Right hindlimb (tissue), 1 donor: Measurements from ENCODE around the gene PRSS2.
"Not testable (repeated sequence)": the region's sequence is repeated elsewhere in the genome, so short reads cannot be mapped to it uniquely, and the experiment has no call there.

ENCODE experiments used
- DNase-seq: peaks from one replicate; pipeline ENCODE4 v3.0.0-alpha.2; 2018

The PRSS2 gene

DNA sequence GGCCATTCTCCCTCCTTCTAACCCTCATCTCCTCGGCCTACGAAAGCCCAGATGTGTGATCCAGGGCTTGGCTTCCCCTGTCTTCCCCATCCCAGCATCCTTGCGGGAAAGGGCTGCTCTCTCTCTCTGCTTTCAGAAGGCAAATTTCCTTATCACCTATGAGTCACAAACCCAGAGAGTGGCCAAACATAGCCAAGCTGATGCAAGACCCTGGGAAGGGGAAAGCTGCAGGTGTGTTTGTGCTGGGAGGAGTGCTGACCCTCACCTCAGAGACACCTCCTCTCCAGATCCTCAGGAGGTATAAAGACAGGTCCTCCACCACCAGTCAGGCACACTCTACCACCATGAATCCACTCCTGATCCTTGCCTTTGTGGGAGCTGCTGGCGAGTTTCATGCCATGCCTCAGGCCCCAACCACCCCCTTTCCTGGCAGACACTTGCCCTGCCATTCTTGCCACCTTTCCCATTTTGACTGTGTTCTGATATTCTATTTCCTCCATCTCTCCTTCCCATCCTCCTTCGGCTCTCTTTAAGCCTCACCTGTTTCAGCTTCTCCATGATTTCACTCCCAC lies 10.6 kb upstream of the PRSS2 start:
- DNase-seq = no peak

DNA sequence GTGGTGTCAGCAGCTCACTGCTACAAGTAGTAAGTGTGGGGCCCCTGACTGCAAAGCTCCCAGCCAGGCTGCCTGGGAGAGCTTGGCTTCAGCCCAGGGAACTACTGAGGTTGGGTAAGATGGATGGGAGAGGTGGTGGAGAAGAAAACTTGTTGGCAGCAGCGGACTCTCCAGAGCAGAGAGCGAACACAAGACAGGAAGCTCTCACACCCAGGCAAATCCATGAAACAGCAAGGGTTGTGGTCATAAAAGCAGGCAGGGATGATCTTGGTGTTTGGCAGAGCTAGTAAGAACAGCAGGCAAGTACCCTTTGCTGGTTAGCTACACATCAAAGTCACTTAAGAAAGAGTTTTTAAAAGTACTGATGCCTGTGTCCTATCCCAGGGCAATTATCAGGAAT lies 9.2 kb upstream of the PRSS2 start:
- not testable (repeated sequence) for DNase-seq

DNA sequence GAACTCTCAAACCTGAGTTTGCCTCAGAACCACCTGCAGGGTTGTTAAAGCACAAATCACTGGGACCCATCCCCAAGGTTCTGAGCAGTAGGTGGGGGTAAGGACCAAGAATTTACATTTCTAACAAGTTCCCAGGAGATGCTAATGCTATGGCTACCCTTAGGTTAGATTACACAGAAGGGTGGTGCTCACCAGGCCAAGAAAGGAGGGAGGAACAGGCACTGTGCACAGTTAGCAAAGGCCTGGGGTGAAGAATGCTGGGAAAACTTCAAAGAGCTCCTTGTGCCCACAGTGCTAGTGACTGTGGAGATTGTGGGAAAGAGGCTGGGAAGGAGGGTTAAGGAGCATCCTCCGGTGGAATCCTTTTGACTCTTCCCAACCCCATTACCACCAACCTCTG lies 8.7 kb upstream of the PRSS2 start:
- no peak for DNase-seq

DNA sequence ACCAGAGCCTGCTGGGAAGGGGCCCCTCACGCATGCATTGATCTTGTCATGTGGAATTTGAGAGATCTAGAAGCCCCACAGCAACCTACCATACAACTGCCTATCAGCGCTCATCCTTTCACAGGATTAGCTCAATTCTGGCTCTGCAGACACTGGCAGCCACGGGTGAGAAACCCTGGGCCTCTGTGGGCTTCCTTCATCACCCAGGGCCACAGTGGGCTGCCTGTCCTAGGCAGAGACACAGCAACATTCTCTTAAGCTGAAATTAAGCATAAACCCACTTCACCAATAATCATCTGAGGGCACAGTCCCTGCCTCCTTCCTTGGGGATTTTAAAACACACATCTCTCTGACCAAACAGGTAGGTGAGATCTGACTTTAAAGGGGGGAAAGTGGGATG lies 3.3 kb upstream of the PRSS2 start:
- DNase-seq = no peak

DNA sequence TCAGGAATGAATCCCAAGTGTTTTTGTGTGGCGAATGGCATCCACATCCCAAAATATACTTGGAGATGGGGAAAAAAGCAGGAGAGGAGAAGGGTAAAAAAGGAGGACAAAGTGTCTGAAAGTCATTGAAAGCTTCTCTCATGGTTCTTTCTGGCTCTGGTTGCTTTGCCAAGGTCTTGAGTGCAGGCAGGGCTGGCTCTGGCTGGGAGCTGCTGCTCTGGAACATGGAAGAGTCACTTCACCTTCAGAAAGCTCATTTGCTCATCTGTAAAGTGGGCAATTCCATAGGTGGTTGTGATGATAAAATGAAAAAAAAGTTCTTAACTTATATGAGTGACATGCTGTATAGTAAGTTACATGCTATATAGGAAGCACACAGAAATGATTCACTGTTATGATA lies 2.9 kb upstream of the PRSS2 start:
- DNase-seq = no peak

DNA sequence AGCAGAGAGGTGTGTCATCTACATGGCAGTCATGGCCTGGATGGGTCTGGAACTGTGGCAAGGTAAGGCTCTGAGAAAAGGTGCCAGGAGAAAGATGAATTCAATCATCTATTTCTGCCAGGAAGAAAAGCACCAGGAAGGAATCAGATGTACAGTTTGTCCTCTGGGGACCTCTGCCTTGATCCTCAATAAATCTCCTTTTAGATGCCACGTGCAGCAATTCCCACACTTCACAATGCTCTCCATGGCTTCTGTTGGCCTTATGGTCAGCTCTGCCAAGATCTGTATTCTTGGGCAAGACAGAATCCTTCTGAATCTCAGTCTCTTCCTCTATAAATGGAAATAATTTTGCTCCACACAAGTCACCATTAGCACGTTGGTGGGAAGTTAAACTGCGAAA lies 1.9 kb upstream of the PRSS2 start:
- DNase-seq = not testable (repeated sequence)

DNA sequence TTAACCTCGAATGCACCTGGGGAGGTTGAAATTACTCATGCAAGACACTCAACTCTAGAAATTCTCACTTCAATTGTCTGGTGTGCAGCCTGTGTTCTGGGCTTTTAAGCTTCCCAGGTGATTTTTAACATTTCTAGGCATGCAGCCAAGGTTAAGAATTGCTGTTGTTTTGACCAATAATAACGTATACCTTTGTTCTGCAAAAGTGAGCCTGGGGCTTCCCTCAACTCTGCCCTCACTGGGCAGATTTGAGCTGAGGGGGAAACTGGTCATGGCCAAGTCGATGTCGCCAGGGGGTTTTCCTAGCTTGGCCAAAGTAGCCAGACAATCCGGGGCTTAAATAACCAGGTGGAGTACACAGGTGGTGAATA lies 568 bp downstream of the PRSS2 start:
- no peak for DNase-seq

DNA sequence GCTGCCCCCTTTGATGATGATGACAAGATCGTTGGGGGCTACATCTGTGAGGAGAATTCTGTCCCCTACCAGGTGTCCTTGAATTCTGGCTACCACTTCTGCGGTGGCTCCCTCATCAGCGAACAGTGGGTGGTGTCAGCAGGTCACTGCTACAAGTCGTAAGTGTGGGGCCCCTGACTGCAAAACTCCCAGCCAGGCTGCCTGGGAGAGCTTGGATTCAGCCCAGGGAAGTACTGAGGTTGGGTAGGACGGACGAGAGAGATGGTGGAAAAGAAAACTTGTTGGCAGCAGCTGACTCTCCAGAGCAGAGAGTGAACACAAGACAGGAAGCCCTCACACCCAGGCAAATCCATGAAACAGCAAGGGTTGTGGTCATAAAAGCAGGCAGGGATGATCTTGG lies 1.3 kb downstream of the PRSS2 start:
- DNase-seq = no peak

DNA sequence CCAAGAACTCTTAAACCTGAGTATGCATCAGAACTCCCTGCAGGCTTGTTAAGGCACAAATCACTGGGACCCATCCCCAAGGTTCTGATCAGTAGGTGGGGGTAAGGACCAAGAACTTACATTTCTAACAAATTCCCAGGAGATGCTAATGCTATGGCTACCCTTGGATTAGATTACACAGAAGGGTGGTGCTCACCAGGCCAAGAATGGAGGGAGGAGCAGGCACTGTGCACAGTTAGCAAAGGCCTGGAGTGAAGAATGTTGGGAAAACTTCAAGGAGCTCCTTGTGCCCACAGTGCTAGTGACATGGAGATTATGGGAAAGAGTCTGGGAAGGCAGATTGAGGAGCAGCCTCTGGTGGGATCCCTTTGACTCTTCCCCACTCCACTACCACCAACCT lies 1.9 kb downstream of the PRSS2 start:
- DNase-seq = no peak

DNA sequence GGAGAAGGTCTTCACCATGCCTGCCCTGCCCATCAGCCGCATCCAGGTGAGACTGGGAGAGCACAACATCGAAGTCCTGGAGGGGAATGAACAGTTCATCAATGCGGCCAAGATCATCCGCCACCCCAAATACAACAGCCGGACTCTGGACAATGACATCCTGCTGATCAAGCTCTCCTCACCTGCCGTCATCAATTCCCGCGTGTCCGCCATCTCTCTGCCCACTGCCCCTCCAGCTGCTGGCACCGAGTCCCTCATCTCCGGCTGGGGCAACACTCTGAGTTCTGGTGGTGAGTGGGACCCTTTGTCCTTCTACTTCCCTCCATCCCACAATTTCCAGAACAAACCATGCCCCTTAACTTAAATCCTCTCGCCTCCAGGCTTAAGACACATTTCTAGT lies 2.5 kb downstream of the PRSS2 start:
- DNase-seq = no peak

DNA sequence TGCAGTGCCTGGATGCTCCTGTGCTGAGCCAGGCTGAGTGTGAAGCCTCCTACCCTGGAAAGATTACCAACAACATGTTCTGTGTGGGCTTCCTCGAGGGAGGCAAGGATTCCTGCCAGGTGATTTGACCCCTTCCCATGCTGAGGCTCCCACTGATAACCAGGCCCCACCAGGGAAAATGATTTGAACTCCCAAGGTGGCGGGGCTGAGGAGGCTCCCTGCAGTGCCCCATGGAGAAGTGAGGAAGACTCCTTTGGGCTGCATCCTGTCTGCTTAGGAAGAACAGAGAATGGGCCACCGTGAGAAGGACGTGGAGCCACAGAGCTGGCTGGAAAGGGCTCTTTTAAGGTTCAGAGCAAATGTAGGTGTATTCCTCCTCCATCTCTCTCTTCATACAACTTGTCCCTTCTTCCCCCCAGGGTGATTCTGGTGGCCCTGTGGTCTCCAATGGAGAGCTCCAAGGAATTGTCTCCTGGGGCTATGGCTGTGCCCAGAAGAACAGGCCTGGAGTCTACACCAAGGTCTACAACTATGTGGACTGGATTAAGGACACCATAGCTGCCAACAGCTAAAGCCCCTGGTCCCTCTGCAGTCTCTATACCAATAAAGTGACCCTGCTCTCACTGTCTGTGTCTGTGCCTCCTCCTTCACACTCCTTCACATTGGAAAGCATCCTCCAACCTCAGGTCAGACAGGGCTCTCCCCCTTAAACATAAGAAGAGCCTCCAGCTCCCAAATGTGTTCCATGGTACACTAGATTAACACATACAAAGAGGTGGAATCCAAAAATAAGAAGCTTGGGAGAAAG lies 3.4 kb downstream of the PRSS2 start:
- no peak for DNase-seq

DNA sequence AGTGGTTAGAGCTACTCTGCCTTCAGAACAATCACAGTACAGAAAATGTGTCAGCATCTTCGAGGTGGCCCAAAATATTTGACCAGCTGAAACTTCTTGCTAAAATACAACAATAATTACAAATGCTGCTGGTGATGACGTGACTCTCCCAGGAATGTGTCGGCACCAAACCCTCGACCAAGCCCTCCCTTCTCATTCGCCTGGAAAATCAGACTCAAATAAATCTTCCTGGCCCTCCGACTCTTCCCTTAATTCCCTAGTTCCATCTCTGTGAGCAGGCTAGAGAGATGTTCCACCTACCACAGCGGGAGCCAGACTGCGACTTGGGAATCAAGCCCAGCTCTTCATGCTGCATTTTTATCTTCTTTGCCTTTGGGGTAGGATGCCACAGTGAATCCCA lies 4.1 kb downstream of the PRSS2 start:
- no peak for DNase-seq

DNA sequence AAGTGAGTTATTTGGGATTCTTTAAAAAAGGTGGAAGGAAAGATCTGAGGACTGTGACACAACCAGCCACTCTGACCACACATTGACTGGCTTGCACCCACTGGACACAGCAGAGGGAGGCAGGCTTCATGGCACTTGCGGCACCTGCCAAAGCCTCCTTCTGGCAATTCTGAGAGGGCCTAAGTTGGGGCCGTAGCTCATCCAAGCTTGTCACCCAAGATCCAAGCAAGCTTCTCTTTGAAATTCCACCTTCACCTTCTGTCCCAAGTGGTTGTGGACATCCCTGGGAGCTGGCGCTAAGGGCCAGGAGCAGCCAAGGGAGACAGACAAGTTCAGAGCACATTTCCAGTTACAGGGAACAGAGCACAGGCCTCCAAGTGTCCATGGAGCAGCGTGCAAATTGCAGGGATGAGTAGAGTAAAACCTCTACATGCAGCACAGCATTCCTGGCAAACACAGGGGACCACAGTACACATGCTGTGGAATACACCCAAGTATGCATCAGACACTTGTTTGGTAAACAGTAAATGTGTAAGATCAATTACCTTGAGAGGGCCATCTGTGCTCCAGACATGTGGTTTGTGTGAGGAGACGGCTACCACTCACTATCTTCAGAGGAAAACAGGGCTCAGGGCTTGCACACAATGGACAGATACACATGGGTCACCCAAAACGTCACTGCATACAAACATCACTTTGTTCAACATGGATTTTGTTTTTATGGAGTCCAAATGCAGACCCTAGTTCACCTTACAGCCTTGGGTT lies 4.8 kb downstream of the PRSS2 start:
- not testable (repeated sequence) for DNase-seq

DNA sequence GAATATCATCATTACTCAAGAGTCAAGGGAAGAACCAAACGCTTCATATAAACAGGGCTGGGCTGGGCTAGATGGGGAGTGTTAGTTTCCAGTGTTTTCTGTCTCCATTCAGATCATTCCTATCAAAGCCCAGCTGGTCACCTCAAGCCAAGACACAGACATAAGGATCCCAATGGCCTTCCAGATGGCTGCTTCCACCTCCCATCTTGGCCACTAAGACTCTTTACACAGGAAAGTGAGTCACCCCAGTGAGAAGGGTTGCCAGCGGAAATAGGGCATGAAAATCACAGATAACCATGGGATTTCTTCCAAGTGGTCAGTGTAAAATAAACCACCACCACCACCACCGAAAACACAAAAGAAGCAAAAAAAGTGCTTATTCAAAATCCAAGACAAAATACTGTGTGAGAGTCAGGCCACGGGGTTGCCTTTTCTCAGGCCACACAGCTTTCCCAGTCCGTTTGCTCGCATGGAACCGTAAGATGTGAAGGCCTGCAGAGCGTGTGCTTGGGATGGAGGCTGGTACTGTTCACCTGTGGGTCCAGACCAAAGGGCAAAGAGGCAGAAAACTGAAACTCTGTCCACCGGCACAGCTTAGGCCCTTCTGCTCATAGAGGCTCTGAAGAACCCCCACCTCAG lies 5.6 kb downstream of the PRSS2 start:
- DNase-seq = no peak

DNA sequence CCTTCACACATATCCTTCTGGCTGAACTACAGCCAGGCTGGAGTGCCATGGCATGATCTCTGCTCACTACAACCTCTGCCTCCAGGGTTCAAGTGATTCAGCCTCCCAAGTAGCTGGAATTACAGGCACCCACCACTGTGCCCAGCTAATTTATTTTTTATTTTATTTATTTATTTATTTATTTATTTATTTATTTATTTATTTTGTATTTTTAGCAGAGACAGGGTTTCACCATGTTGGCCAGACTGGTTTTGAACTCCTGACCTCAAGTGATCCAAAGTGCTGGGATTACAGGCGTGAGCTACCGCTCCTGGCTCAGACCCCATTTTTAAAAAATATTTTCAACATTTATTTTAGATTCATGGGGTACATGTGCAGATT lies 6.1 kb downstream of the PRSS2 start:
- DNase-seq = not testable (repeated sequence)

DNA sequence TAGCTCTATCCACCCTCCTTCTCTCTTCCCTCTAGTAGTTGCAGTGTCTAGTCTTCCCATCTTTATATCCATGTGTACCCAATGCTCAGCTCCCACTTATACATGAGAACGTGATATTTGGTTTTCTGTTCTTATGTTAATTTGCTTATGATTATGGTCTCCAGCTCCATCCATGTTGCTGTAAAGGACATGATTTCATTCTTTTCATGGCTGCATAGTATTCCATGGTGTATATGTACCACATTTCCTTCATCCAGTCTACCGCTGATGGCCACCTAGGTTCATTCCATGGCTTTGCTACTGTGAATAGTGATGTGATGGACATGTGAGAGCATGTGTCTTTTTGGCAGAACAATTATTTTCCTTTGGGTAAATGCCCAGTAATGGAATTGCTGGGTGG lies 6.5 kb downstream of the PRSS2 start:
- DNase-seq = no peak

DNA sequence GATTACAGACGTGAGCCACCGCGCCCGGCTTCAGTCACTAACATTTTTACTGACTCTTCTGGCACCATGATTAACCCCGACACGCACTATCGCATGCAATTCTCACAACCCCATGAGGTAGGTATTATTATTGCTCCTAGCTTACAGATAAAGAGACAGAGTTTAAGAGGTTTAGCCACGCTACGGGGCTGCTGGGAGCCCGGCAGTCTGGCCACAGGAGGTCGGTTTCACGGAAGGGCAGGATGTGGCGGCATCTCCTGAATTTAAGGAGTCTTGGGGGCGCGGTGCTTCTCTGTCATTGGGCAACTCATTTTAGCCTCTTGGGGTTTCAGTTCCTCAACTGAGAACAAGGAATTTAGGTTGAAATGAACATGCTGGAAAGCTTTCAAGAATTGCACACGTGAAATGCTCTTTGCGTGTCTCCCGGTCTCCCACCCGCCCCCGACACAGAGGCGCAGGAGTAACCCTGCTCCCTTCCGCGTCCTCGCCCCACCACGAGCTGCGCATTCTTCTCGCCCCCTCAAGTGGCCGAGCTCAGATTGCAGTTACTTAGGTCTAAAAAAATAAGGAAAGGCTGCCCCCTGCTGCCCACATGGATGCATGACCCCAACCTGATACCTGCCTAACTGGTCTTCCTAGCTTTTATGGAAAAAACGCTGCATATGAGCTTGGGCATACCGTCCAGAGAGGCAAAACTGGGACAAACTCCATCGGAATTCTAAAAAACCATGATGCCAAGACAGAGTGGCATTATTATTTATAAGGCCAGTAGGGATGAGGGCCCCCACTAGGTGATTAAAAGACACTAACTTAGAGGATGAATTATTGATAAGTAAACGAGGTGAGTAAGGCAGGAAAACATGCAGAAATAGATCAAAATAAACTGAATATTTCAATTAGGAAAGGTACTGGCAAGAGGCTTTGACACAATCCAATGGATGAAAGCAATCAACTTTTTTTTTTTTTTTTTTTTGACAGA lies 12.4 kb downstream of the PRSS2 start:
- DNase-seq = peak; percentile 85

DNA sequence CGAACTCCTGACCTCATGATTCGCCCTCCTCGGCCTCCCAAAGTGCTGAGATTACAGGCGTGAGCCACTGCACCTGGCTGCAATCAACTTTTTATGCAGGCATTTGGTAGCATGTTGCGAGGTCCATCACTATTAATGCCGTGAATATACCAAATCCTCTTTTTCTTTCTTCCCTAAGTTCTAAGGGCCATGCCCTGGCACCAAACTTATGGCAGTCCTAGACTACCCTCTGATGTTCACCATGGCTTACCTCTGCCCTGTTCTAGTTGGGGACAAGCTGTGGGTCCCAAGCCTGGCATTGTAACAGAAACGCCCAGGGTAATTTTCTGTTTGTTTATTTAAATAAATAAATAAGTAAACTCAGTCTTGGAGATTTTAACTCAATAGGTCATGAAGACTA lies 13.3 kb downstream of the PRSS2 start:
- DNase-seq = no peak

DNA sequence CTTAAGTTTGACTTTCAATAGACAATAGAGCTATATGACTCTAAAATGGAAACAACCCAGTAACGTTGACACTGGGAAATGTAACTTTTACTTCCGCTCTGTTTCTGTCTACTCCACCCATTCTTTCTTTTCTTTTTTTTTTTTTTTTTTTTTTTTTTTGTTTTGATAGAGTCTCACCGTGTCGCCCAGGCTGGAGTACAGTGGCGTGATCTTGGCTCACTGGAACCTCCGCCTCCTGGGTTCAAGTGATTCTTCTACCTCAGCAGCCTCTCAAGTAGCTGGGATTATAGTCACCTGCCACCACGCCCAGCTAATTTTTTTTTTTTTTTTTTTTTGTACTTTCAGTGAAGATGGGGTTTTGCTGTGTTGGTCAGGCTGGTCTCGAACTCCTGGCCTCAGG lies 13.9 kb downstream of the PRSS2 start:
- DNase-seq = no peak

DNA sequence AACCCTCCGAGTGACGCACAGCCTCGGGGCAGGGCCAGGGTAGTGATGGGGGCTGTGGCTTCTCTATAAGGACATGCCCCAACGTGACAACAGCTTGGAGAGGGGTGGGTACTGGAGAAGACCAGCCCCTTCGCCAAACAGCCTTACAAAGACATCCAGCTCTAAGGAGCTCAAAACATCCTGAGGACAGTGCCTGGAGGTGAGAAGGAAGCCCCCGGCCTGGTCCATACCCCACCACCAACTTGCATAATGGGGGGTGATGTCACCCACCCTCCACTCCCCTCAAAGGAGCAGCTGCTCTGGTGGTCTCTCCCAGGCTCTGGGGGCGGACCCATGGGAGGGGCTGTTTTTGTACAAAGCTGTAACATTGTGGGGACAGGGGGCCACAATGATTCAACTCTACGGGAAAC lies 15.1 kb downstream of the PRSS2 start:
- no peak for DNase-seq

DNA sequence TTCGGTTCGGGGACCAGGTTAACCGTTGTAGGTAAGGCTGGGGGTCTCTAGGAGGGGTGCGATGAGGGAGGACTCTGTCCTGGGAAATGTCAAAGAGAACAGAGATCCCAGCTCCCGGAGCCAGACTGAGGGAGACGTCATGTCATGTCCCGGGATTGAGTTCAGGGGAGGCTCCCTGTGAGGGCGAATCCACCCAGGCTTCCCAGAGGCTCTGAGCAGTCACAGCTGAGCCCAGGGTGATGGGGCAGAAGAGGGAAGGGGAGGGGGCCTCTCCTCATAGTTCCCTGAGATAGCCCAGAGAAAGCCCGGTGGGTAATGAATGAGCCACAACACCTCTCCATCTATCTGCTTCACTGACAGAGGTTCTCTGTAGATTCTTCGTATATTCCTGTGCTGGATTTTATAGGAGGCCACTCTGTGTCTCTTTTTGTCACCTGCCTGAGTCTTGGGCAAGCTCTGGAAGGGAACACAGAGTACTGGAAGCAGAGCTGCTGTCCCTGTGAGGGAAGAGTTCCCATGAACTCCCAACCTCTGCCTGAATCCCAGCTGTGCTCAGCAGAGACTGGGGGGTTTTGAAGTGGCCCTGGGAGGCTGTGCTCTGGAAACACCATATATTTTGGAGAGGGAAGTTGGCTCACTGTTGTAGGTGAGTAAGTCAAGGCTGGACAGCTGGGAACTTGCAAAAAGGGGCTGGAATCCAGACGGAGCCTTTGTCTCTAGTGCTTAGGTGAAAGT lies 16.4 kb downstream of the PRSS2 start:
- no peak for DNase-seq

DNA sequence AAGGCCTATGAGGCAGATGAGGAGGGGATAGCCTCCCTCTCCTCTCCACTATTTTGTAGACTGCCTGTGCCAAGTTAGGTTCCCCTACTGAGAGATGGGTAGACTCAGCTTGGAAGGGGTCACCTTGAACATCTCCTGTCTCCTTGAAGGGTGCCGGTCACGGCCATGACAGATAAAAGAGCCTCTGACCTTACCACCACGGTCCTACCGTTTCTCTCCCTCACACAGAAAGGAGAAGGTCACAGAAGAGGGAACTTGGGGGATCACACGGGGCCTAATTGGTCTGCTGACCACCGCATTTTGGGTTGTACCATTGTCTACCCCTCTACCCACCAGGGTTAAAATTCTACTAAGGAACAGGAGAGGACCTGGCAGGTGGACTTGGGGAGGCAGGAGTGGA lies 17.0 kb downstream of the PRSS2 start:
- no peak for DNase-seq
